Duodenal mucosa (tissue), 2 donors: Measurements from ENCODE around the gene RNU11.

Experiments
- H3K27ac ChIP-seq: one replicate; pipeline ENCODE4 v1.7.0; 2013; ENCODE audit warnings: low read depth, low read length
- H3K27me3 ChIP-seq, 2 donors: one replicate each; pipeline ENCODE4 v1.7.0; 2013; ENCODE audit warnings: low read length in 2 of 2, control low read depth in 1 of 2; ENCODE audit not compliant: insufficient read depth in 2 of 2, control insufficient read depth in 1 of 2
- H3K36me3 ChIP-seq, 2 donors: one replicate each; pipeline ENCODE4 v1.7.0; 2013; ENCODE audit warnings: low read length in 2 of 2, control low read depth in 1 of 2; ENCODE audit not compliant: insufficient read depth in 2 of 2, control insufficient read depth in 1 of 2
- H3K4me1 ChIP-seq, 2 donors: one replicate each; pipeline ENCODE4 v1.7.0; 2013; ENCODE audit warnings: low read length in 2 of 2, control low read depth in 1 of 2; ENCODE audit not compliant: insufficient read depth in 2 of 2, control insufficient read depth in 1 of 2
- H3K4me3 ChIP-seq, 2 donors: one replicate each; pipeline ENCODE4 v1.7.0; 2013; ENCODE audit warnings: low read length in 2 of 2, low read depth in 1 of 2
- H3K9ac ChIP-seq, 2 donors: one replicate each; pipeline ENCODE4 v1.7.0; 2013; ENCODE audit warnings: low read length in 2 of 2, low read depth in 1 of 2
- H3K9me3 ChIP-seq, 2 donors: one replicate each; pipeline ENCODE4 v1.7.0; 2013; ENCODE audit warnings: low read length in 2 of 2, control low read depth in 1 of 2; ENCODE audit not compliant: control insufficient read depth in 1 of 2

The RNU11 gene

DNA sequence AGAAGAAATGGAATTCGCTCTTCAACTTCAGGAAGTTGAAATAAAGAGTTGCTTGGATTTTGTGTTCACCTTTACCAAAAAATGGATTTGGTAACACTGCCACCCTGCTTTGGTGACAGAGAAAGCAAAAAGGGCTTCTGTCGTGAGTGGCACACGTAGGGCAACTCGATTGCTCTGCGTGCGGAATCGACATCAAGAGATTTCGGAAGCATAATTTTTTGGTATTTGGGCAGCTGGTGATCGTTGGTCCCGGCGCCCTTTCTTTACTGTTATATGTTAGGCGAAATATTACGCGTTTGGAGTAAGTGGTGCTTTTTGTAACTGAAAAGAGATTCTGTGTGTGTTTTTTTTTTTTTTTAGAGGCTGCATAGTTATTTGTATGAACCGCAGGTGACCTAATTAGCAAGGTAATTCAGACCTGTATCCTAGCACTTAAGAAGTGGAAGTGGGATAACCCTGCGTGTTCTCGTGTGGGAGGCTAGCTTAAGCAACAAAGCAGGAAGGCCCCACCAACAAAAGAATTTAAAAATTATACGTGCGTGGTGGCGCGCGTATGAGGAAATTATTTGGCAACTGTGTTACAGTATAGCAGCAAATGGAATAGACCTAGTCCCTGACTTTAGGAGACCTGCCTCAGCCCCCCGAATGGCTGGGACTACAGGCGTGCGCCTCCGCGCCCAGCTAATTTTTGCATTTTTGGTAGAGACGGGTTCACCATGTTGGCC, at the start of gene RNU11:
TSS of gene RNU11 (plus strand) at position 127 of the 725 bp plus-strand sequence.
- no peaks in the 10 kb centered on the region for H3K9me3 ChIP-seq
- H3K27me3 ChIP-seq, result no peaks in the 10 kb centered on the region
- H3K9ac ChIP-seq, result peak within 1 kb of the TSS; percentile 79 to 80
- H3K36me3 ChIP-seq, result no peaks in the 10 kb centered on the region
- peak within 1 kb of the TSS; percentile 92 for H3K27ac ChIP-seq
- peaks cover 20 to 24% of the 10 kb centered on the region in 2 donors for H3K4me1 ChIP-seq
- peak within 1 kb of the TSS; percentile 74 to 83 for H3K4me3 ChIP-seq

DNA sequence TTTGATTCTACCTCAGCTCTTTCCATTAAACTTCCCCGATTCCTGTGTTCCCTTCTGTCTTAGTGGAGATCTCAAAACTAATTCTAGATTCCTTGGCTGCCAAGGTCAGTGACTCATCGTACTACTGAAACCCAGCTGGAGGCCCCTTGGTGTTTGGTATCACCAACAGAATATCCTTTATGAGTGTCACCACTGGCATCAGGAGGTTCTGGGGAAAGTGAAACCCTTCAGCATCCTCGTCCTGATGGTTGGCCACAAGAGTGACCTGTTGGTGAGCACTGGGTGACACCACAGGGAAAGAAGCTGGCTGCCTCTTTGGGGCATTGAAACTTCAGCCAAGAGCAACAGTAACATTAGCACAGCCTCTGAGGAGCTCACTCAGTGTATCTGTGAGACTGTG, 46.7 kb upstream of the RNU11 start:
- Histone ChIP-seq H3K27ac (no peak overlapping the region), H3K36me3 (peaks cover 15 to 39% of the 10 kb centered on the region in 2 donors), H3K9me3 (no peaks in the 10 kb centered on the region), H3K4me3 (no peak overlapping the region), H3K27me3 (no peaks in the 10 kb centered on the region), H3K9ac (no peak overlapping the region), H3K4me1 (no peaks in the 10 kb centered on the region)

DNA sequence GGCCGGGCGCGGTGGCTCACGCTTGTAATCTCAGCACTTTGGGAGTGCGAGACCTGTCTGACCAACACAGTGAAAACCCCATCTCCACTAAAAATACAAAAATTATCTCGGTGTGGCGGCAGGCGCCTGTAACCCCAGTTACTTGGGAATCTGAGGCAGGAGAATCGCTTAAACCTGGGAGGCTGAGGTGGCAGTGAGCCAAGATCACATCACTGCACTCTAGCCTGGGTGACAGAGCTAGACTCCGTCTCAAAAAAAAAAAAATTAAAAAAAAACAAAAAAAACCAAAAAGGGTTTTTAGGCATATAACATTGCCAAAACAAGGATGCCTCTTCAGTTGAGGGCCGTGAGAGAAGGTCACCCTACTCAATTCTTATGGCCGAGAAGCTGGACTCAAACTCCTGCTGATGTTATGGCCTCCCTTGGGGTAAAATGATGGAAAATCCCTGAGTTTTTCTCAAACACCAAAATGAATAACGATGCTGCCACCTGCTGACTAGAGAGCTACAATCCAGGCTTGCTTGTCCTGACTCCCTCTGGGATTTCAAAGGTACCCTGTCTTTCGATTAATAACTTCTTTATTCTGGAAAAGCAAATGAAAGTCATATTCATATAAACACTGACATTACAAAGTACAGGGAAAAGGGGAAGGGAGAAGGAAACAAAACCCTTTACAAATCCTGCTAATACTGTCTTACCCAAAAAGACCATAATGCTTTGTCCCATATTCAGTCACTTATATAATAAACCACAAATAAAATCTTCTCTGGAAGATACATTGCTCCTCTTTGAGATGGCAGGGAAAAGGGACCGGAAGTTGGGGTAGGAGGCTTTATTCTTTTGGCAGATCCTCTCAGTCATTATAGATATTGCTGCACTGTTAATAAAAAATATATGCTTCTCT, 45.6 kb upstream of the RNU11 start:
- Histone ChIP-seq H3K9me3 (no peaks in the 10 kb centered on the region), H3K9ac (no peak overlapping the region), H3K27me3 (no peaks in the 10 kb centered on the region), H3K27ac (no peak overlapping the region), H3K4me1 (no peaks in the 10 kb centered on the region), H3K36me3 (peaks cover 19 to 50% of the 10 kb centered on the region in 2 donors), H3K4me3 (no peak overlapping the region)

DNA sequence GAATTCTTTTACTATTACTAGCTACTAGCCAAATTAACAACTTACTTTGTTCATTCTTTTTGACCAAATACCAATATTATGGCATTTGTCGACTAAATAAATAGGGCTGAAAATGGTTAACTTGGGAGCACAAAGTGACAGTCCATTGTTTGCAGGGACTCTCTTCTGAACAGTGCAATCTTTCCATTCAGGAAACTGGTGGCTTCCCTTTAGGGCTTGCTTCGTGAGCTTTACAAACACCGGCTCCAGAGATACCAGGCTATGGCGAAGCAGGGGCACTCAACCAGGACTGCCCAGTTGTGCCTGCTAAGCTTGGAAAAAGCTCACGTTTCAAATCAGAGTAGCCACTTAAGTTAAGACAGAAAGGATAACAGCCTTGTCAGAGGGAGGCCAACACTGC, 44.0 kb upstream of the RNU11 start:
- Histone ChIP-seq H3K27me3 (no peaks in the 10 kb centered on the region), H3K27ac (no peak overlapping the region), H3K4me3 (no peak overlapping the region), H3K4me1 (no peaks in the 10 kb centered on the region), H3K9ac (no peak overlapping the region), H3K36me3 (peaks cover 19 to 55% of the 10 kb centered on the region in 2 donors), H3K9me3 (no peaks in the 10 kb centered on the region)

DNA sequence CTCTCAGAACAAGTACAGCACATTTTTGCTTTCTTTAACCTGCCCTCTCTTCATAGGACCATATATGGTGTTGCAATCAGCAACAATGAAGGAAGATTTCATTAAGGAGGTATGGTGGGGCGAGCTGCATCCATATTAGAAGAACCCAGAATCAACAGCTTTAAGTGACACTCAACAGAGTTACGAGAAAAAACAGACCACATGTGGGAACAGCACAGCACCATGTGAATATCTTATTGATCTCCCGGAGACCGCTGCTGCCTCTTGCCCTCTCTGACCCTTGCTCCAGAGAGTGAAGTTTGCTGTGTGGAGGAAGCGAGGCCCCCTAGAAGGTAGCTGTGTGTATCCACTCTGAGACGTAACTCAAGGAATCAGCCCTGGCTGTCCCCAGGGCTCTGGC, 43.4 kb upstream of the RNU11 start:
- no peak overlapping the region for H3K9ac ChIP-seq

DNA sequence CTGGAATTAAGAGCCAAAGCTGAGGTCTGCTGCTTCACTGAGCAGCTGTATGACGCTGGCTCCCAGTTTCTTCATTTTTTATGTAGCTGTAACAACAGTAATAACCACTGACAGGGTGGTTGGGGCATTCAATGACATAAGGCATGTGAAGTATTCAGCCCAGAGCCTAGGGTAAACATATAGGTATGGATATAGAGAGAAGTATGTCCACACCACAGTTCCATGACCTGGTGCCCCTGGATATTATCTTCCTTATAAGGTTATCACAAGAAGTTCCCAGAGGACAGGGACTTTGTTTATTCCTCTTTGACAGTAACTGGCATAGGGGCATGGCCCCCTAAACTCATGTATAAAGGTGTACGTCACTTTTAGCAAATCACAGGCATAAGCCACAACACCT, 41.6 kb upstream of the RNU11 start:
- Histone ChIP-seq H3K4me3 (no peak overlapping the region), H3K4me1 (no peaks in the 10 kb centered on the region), H3K36me3 (peaks cover 20 to 67% of the 10 kb centered on the region in 2 donors), H3K27me3 (no peaks in the 10 kb centered on the region), H3K27ac (no peak overlapping the region), H3K9ac (no peak overlapping the region), H3K9me3 (no peaks in the 10 kb centered on the region)

More for the DNA sequence above, 43.4 kb upstream of the RNU11 start:
- Histone ChIP-seq H3K4me3 (no peak overlapping the region), H3K4me1 (no peaks in the 10 kb centered on the region), H3K27me3 (no peaks in the 10 kb centered on the region), H3K36me3 (peaks cover 19 to 60% of the 10 kb centered on the region in 2 donors), H3K27ac (no peak overlapping the region), H3K9me3 (no peaks in the 10 kb centered on the region)

DNA sequence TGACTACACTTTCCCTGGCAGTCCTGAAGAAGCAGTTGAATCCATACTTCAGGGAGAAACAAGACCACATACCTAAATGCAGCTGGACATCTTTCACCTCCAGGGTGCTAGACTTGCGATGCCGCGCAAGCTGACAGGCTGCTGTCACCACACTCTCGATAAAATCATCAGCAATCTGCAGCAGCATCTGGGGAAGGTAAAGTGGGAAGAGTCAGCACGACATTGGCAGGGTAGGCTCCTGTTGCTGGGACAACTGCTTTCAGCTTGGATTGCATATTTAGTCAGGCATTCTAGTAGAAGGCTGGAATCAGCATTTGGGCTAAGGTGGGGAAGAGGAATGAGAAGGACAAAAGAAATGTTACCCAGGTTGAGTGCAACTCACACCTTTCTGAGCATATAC, 35.2 kb upstream of the RNU11 start:
- H3K4me3 ChIP-seq, result no peak overlapping the region
- no peak overlapping the region for H3K27ac ChIP-seq
- no peaks in the 10 kb centered on the region for H3K9me3 ChIP-seq
- H3K9ac ChIP-seq, result no peak overlapping the region
- no peaks in the 10 kb centered on the region for H3K27me3 ChIP-seq
- no peaks in the 10 kb centered on the region for H3K4me1 ChIP-seq
- peaks cover 23 to 52% of the 10 kb centered on the region in 2 donors for H3K36me3 ChIP-seq

DNA sequence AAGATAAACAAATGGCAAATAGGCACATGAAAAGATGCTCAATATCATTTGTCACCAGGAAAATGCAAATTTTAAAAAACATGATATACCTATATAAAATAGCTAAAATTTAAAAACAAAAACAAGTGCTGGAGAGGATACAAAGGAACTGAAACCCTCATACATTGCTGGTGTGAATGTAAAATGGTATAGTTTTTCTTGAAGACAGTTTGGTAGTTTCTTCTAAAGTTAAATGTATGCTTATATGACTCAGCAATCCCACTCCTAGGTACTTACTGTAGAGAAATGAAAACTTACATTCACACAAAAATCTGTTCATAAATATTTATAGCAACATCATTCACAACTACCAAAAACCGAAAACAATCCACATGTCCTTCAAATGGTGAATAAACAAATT, 16.7 kb upstream of the RNU11 start:
- Histone ChIP-seq H3K27ac (no peak overlapping the region), H3K4me3 (no peak overlapping the region), H3K4me1 (no peaks in the 10 kb centered on the region), H3K9ac (no peak overlapping the region), H3K36me3 (peaks cover 0 to 2% of the 10 kb centered on the region in 2 donors), H3K9me3 (no peaks in the 10 kb centered on the region), H3K27me3 (no peaks in the 10 kb centered on the region)

DNA sequence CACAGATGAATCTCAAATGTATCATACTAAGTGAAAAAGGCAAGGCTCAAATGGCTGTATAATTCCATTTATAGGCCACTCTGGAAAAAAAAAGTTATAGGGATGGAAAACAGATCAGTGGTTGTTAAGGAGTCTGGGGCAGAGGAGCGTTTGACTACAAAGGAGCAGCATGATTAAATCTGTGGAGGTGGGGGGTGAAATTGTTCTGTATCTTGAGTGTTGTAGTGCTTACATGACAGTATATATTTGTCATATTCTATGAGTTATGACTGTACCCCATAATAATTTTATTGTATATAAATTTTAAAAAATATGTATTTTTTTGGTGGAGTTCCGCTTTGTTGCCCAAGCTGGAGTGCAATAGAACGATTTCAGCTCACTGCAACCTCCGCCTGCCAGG, 15.8 kb upstream of the RNU11 start:
- no peak overlapping the region for H3K27ac ChIP-seq
- no peaks in the 10 kb centered on the region for H3K4me1 ChIP-seq
- H3K9me3 ChIP-seq, result no peaks in the 10 kb centered on the region
- no peaks in the 10 kb centered on the region for H3K27me3 ChIP-seq
- no peak overlapping the region for H3K9ac ChIP-seq
- H3K36me3 ChIP-seq, result peaks cover 0 to 3% of the 10 kb centered on the region in 2 donors
- no peak overlapping the region for H3K4me3 ChIP-seq

DNA sequence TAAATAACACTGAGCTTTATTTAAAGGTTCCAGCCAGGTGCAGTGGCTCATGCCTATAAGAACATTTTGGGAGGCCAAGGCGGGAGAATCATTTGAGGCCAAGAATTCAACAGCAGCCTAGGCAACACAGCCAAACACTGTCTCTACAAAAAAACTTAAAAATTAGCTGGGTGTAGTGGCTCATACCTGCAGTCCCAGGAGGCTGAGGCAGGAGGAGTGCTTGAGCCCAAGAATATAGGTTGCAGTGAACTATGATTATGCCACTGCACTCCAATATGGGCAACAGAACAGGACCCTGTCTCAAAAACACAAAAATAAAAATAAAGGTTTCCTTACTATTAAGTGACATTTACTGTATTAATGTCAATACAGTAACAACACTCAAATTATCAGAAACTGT, 7.6 kb upstream of the RNU11 start:
- no peak overlapping the region for H3K9ac ChIP-seq
- H3K9me3 ChIP-seq, result no peaks in the 10 kb centered on the region
- H3K27ac ChIP-seq, result no peak overlapping the region
- peaks cover 16 to 18% of the 10 kb centered on the region in 2 donors for H3K4me1 ChIP-seq
- H3K27me3 ChIP-seq, result no peaks in the 10 kb centered on the region
- H3K4me3 ChIP-seq, result no peak overlapping the region
- peaks cover 0 to 3% of the 10 kb centered on the region in 2 donors for H3K36me3 ChIP-seq
